ENCODE data around the gene ALPI.
"Not testable (repeated sequence)": the region's sequence is repeated elsewhere in the genome, so short reads cannot be mapped to it uniquely, and the experiment has no call there.

ALPI gene
- 0 to 0.07 reads per million in 2 donors for total RNA-seq

- DNase-seq: no peak
Measured at GRCh38 chr2:232455426-232456255, at the start of gene ALPI. ALPI (plus strand) TSS chr2:232456153; CDS start chr2:232456200, 47 bp downstream.

- no peak for DNase-seq
Measured at GRCh38 chr2:232406556-232407310, 49.2 kb upstream of the ALPI start, which contains the start of gene ALPG. ALPG (plus strand) TSS chr2:232406844; CDS start chr2:232406895, 51 bp downstream.

GRCh38 chr2:232407428-232408150 lies 48.4 kb upstream of the ALPI start:
- not testable (repeated sequence) for DNase-seq

GRCh38 chr2:232408269-232408668 lies 47.7 kb upstream of the ALPI start:
- DNase-seq: not testable (repeated sequence)

- DNase-seq: not testable (repeated sequence)
Measured at GRCh38 chr2:232409617-232410016, 46.3 kb upstream of the ALPI start.

- DNase-seq: no peak
Measured at GRCh38 chr2:232410238-232410900, 45.6 kb upstream of the ALPI start.

- no peak for DNase-seq
Measured at GRCh38 chr2:232411901-232412629, 43.9 kb upstream of the ALPI start.

- DNase-seq: no peak
Measured at GRCh38 chr2:232412986-232413385, 43.0 kb upstream of the ALPI start.

GRCh38 chr2:232415138-232415690 lies 40.7 kb upstream of the ALPI start:
- DNase-seq: no peak

GRCh38 chr2:232415736-232416520 lies 40.0 kb upstream of the ALPI start:
- no peak for DNase-seq

GRCh38 chr2:232416521-232417470 lies 39.2 kb upstream of the ALPI start:
- no peak for DNase-seq

- DNase-seq: no peak
Measured at GRCh38 chr2:232417489-232417888, 38.5 kb upstream of the ALPI start.

- no peak for DNase-seq
Measured at GRCh38 chr2:232418056-232418455, 37.9 kb upstream of the ALPI start.

- no peak for DNase-seq
Measured at GRCh38 chr2:232418466-232419244, 37.3 kb upstream of the ALPI start.

GRCh38 chr2:232419245-232420072 lies 36.5 kb upstream of the ALPI start:
- no peak for DNase-seq

GRCh38 chr2:232420073-232420454 lies 35.9 kb upstream of the ALPI start:
- DNase-seq: no peak

GRCh38 chr2:232420463-232421188 lies 35.3 kb upstream of the ALPI start:
- no peak for DNase-seq

Data from T-helper 9 cell (primary cell).